ENCODE data around the gene KCNK3. TPM values are rescaled to one million over a fixed set of nuclear protein-coding genes. Genes with fewer than 3 reads are reported as not detected.

KCNK3 gene
- total RNA-seq, 2 experiments from 2014 or later: not detected

DNA sequence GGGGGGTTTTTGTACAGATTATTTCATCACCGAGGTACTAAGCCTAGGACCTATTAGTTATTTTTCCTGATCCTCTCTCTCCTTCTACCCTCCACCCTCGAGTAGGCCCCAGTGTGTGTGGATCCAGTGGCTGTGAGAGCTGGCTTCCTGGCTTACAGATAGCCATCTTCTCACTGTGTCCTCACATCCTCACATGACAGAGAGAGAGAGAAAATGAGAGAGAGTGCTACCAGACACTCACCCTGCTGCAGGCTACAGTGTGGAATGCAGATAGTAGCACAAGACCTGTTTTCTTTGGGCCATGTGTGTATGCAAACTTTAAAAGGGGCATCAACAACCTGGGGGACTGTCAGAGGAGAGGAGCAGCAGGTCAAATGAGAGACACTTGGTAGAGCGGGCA is 9.5 kb downstream of the KCNK3 start:
- no peaks in the 10 kb centered on the region for H3K4me1 Mint-ChIP-seq (ENCODE audit: low read depth)
- H3K9me3 Mint-ChIP-seq: no peaks in the 10 kb centered on the region
- no peaks in the 10 kb centered on the region for H3K36me3 Mint-ChIP-seq (ENCODE audit: low read depth)
- intact Hi-C loops (cut with micrococcal nuclease): no loop called here
- ATAC-seq (no peak), DNase-seq (no peak)
- CTCF ChIA-PET: interaction anchor here (1.1 kb wide), 1 partner anchor 43 kb away, joined by 3 read pairs; no protein-coding TSS in a partner anchor
- peaks cover 14% of the 10 kb centered on the region for H3K27me3 Mint-ChIP-seq
- H3K27ac Mint-ChIP-seq: no peak overlapping the region
- TF ChIP-seq, protein P1, sequence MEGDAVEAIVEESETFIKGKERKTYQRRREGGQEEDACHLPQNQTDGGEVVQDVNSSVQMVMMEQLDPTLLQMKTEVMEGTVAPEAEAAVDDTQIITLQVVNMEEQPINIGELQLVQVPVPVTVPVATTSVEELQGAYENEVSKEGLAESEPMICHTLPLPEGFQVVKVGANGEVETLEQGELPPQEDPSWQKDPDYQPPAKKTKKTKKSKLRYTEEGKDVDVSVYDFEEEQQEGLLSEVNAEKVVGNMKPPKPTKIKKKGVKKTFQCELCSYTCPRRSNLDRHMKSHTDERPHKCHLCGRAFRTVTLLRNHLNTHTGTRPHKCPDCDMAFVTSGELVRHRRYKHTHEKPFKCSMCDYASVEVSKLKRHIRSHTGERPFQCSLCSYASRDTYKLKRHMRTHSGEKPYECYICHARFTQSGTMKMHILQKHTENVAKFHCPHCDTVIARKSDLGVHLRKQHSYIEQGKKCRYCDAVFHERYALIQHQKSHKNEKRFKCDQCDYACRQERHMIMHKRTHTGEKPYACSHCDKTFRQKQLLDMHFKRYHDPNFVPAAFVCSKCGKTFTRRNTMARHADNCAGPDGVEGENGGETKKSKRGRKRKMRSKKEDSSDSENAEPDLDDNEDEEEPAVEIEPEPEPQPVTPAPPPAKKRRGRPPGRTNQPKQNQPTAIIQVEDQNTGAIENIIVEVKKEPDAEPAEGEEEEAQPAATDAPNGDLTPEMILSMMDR (IDR thresholded peaks at IDR 0.05): no peak
- POLR2A ChIA-PET: no interaction called here
- no peak overlapping the region for H3K4me3 Mint-ChIP-seq

DNA sequence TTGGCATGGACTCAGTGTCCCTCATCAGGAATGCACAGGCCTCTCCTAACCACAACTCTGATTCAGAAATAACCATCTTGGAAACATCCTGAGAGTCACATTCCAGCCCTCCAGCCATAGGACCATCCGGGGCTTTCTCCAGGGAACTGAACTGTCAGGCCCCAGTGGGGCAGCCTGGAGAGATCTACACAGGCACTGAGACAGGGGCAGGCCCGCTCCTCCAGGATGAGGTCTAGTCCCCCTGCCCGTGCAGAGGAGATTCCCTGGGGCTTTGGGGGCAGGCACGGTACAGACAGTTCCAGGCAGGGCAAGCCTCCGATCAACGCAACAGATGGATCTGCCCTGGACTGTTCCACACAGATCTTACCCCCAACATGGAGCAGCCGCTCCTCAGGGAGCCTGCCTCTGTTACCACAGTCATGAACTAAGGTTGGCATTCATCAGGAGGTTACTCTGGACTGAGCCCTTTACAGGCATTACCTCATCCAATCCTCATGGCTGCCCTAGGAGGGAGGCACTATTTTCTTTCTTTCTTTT is 12.0 kb downstream of the KCNK3 start:
- ATAC-seq (no peak), DNase-seq (no peak)
- no peaks in the 10 kb centered on the region for H3K9me3 Mint-ChIP-seq
- no peaks in the 10 kb centered on the region for H3K36me3 Mint-ChIP-seq (ENCODE audit: low read depth)
- intact Hi-C loops (cut with micrococcal nuclease): no loop called here
- ChIA-PET CTCF (no interaction called here), POLR2A (no interaction called here)
- peaks cover 6% of the 10 kb centered on the region for H3K27me3 Mint-ChIP-seq
- H3K4me3 Mint-ChIP-seq: no peak overlapping the region
- H3K4me1 Mint-ChIP-seq (ENCODE audit: low read depth): no peaks in the 10 kb centered on the region
- TF ChIP-seq, protein P1 (IDR thresholded peaks at IDR 0.05): no peak
- no peak overlapping the region for H3K27ac Mint-ChIP-seq

DNA sequence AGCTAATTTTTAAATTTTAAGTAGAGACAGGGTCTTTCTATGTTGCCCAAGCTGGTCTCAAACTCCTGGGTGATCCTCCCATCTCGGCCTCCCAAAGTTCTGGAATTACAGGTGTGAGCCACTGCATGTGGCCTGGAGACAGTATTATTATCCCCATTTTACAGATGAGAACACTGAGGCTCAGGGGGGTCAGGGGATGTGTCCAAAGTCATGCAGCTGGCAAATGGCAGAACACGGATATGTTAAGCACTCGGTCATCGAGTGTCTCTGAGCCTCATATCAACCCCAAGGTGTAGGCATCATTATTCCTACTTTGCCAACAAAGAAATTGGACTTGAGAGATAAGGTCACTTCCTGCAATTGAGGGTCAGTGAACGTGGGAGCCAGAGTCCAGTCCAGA is 12.6 kb downstream of the KCNK3 start:
- Mint-ChIP-seq H3K36me3 (ENCODE audit: low read depth) (no peaks in the 10 kb centered on the region), H3K27me3 (peaks cover 6% of the 10 kb centered on the region), H3K4me3 (no peak overlapping the region), H3K4me1 (ENCODE audit: low read depth) (no peaks in the 10 kb centered on the region), H3K9me3 (no peaks in the 10 kb centered on the region), H3K27ac (no peak overlapping the region)
- intact Hi-C loops (cut with micrococcal nuclease): no loop called here
- ChIA-PET POLR2A (no interaction called here), CTCF (no interaction called here)
- ATAC-seq (no peak), DNase-seq (no peak)
- TF ChIP-seq, protein P1 (IDR thresholded peaks at IDR 0.05): no peak

DNA sequence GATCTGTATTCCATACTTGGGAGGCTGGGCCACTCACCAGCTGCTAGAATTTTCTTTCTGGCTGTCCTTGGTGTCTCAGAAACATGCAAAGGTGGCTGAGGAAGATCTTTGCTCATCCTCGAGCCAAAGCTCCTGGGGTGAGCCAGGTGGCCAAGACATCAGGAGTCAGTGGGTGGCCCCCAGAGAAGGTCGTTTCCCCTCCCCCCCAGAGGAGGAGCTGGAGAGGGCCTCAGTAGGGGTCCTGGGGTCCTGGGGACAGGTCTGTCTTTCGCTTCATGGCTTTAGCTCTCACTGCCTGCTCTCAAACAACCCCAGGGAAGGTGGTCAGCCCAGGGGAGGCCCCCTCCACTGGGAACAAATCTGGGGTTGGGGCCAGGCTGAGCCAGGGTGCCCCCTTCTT is 13.6 kb downstream of the KCNK3 start:
- TF ChIP-seq, protein P1 (IDR thresholded peaks at IDR 0.05): no peak
- Mint-ChIP-seq H3K9me3 (no peaks in the 10 kb centered on the region), H3K36me3 (ENCODE audit: low read depth) (no peaks in the 10 kb centered on the region), H3K4me3 (no peak overlapping the region), H3K27me3 (no peaks in the 10 kb centered on the region), H3K4me1 (ENCODE audit: low read depth) (no peaks in the 10 kb centered on the region), H3K27ac (no peak overlapping the region)
- ATAC-seq: no peak
- no peak for DNase-seq
- intact Hi-C loops (cut with micrococcal nuclease): no loop called here
- ChIA-PET CTCF (no interaction called here), POLR2A (no interaction called here)

DNA sequence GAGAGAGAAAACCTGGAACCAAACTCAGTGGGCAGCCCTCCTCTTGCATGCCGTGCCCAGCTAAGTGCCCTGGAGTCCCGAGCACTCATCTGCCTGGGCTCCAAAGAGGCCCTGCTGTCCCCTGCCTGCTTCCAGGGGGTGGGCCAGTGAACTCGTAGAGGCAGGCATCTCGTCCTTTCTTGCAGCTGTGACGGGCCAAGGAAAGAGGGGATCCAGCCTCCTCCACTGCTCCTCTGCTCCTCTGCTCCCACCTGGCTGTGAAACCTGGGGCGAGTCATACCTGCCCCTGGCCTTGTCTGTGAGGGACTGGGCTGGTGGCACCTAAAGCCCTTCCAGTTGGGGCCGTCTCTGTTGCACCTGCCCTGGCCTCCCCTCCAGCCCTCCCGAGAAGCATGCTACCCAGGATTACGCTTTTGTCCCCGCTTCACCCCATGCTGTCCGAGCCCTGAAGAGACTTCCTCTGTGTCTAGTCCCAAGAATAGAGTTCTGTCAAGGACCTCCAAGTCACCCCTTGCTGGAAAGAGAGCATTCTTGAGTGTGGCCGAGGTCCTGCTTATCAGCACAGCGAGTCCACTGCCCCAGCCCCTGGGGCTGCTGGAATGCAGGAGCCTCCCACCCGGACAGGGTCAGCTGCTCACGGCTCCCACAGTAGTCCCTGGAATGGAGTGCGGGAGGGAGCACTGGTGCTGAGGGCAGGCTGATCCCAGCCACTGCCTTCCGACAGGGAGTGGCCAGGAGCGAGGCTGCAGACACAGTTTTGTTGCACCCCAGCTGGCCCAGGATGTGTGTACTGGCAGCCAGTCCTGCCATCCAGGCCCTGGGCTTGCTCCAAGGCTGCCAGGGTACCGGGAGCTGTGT is 14.3 kb downstream of the KCNK3 start:
- ATAC-seq (no peak), DNase-seq (no peak)
- no peaks in the 10 kb centered on the region for H3K27me3 Mint-ChIP-seq
- TF ChIP-seq, protein P1 (IDR thresholded peaks at IDR 0.05): no peak
- H3K4me3 Mint-ChIP-seq: no peak overlapping the region
- CTCF ChIA-PET: interaction anchor here (0.5 kb wide), 1 partner anchor 26 kb away, joined by 3 read pairs; no protein-coding TSS in a partner anchor
- intact Hi-C loops (cut with micrococcal nuclease): no loop called here
- no peaks in the 10 kb centered on the region for H3K4me1 Mint-ChIP-seq (ENCODE audit: low read depth)
- H3K9me3 Mint-ChIP-seq: no peaks in the 10 kb centered on the region
- no peaks in the 10 kb centered on the region for H3K36me3 Mint-ChIP-seq (ENCODE audit: low read depth)
- POLR2A ChIA-PET: no interaction called here
- H3K27ac Mint-ChIP-seq: no peak overlapping the region
